ENCODE data around the gene PIM1.

The PIM1 gene

DNA sequence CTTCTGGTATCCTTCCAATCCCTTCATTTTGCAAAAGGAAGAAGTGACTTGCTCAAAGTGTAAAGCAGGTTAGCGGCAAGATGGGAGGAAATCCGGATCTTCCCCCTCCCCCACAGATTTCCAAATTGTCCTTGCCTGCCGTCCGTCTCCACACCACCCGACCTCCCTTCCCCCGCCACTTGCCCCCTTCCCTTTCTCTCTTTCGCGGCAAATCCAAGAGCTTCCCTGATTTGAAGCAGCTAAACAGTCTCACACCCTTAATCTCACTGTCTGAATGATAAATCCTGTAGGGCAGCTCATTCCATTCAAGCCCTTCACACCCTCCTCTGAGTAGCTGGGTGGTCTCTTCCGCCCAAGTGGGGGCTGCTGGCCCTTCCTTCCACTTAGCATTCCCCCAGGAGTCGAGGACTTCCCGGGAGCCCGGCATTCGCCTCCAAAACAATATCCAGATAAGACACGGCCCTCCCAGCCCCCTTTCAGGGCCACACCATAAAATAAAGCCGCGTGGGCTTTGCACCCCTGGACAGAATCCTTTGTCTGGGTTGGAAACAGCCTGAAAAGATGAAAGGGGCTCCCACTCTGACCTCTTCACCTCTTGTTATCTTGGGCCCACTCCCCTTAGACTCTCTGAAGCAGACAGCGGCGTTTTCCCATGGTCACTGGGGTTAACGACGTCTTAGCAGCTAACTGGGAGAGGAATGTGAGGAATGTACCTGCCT lies 44.0 kb upstream of the PIM1 start:
- no peaks in the 10 kb centered on the region for H3K27me3 ChIP-seq (ENCODE audit: low read depth, low read length)
- H3K4me3 ChIP-seq (ENCODE audit: low read length), result no peak overlapping the region
- no peak overlapping the region for H3K4me2 ChIP-seq (ENCODE audit: low read length)
- TF ChIP-seq EZH2phosphoT487 (IDR thresholded peaks at IDR 0.05; ENCODE audit: low read depth) (no peak), CTCF (IDR thresholded peaks at IDR 0.05; ENCODE audit: low read depth, low read length) (no peak)
- H3K27ac ChIP-seq (ENCODE audit: low read length), result no peak overlapping the region
- no peaks in the 10 kb centered on the region for H3K79me2 ChIP-seq (ENCODE audit: low read length)
- no peaks in the 10 kb centered on the region for H3K9me3 ChIP-seq (ENCODE audit: insufficient read depth, low read length)
- H3K9ac ChIP-seq (ENCODE audit: low read length), result no peak overlapping the region
- peaks cover 34% of the 10 kb centered on the region for H3K4me1 ChIP-seq (ENCODE audit: low read length)
- H3K36me3 ChIP-seq (replicated peaks; ENCODE audit: low read depth, low read length), result no peaks in the 10 kb centered on the region
- no peaks in the 10 kb centered on the region for H4K20me1 ChIP-seq (ENCODE audit: insufficient read depth, low read length)
- H2AFZ ChIP-seq (ENCODE audit: low read depth, low read length), result no peak overlapping the region

- no peaks in the 10 kb centered on the region for H3K9me3 ChIP-seq (ENCODE audit: insufficient read depth, low read length)
- H3K4me1 ChIP-seq (ENCODE audit: low read length), result peaks cover 36% of the 10 kb centered on the region
- H3K36me3 ChIP-seq (replicated peaks; ENCODE audit: low read depth, low read length), result no peaks in the 10 kb centered on the region
- no peaks in the 10 kb centered on the region for H3K79me2 ChIP-seq (ENCODE audit: low read length)
- H3K4me3 ChIP-seq (ENCODE audit: low read length), result no peak overlapping the region
- H3K27me3 ChIP-seq (ENCODE audit: low read depth, low read length), result no peaks in the 10 kb centered on the region
- H3K9ac ChIP-seq (ENCODE audit: low read length), result no peak overlapping the region
- no peaks in the 10 kb centered on the region for H4K20me1 ChIP-seq (ENCODE audit: insufficient read depth, low read length)
- H2AFZ ChIP-seq (ENCODE audit: low read depth, low read length), result no peak overlapping the region
- H3K4me2 ChIP-seq (ENCODE audit: low read length), result no peak overlapping the region
- H3K27ac ChIP-seq (ENCODE audit: low read length), result no peak overlapping the region
- TF ChIP-seq CTCF (IDR thresholded peaks at IDR 0.05; ENCODE audit: low read depth, low read length) (no peak), EZH2phosphoT487 (IDR thresholded peaks at IDR 0.05; ENCODE audit: low read depth) (no peak)
These were observed 43.4 kb upstream of the PIM1 start for GRCh38 chr6:37126493-37126958.

DNA sequence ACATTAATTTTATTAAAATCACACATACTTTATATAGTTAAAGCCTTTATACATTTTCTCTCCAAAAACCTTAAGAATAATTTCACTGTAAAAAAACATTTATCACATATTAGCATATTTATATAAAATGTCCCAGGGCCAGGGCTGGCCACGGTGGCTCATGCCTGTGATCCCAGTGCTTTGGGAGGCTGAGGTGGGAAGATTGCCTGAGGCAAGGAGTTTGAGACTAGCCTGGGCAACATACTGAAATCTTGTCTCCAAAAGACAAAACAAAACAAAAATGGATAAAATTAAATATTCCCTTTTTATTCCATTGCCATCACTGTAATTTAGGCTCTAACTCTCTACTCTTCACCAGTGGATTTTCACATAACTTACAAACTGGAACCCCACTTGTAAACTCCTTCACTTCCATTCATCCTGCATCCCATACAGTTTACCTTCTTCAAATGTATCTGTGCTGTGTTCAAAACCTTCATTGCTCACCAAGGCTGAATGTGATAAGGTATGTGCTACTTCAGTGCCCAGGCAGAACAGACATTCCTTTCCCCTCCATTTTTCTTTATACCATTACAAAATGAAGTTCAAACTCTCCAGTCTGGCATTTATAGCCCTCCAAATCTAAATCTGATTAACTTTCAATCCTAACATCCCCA lies 42.9 kb upstream of the PIM1 start:
- H3K4me1 ChIP-seq (ENCODE audit: low read length), result peaks cover 38% of the 10 kb centered on the region
- H3K36me3 ChIP-seq (replicated peaks; ENCODE audit: low read depth, low read length), result no peaks in the 10 kb centered on the region
- H3K9me3 ChIP-seq (ENCODE audit: insufficient read depth, low read length), result no peaks in the 10 kb centered on the region
- H4K20me1 ChIP-seq (ENCODE audit: insufficient read depth, low read length), result no peaks in the 10 kb centered on the region
- H3K4me3 ChIP-seq (ENCODE audit: low read length), result no peak overlapping the region
- H3K9ac ChIP-seq (ENCODE audit: low read length), result no peak overlapping the region
- H3K4me2 ChIP-seq (ENCODE audit: low read length), result no peak overlapping the region
- H2AFZ ChIP-seq (ENCODE audit: low read depth, low read length), result no peak overlapping the region
- no peak overlapping the region for H3K27ac ChIP-seq (ENCODE audit: low read length)
- no peaks in the 10 kb centered on the region for H3K27me3 ChIP-seq (ENCODE audit: low read depth, low read length)
- no peaks in the 10 kb centered on the region for H3K79me2 ChIP-seq (ENCODE audit: low read length)
- no peak for TF ChIP-seq CTCF (IDR thresholded peaks at IDR 0.05; ENCODE audit: low read depth, low read length)
- TF ChIP-seq EZH2phosphoT487 (IDR thresholded peaks at IDR 0.05; ENCODE audit: low read depth), result no peak

All from OCI-LY3 (cell line).